CD4-positive, alpha-beta T cell treated with Interleukin-1 beta for 1 hour (primary cell): ENCODE data around the gene PCED1B.
A peak's percentile ranks its signal among the peaks of the same experiment; 100 is the strongest.
"Not testable (repeated sequence)": the region's sequence is repeated elsewhere in the genome, so short reads cannot be mapped to it uniquely, and the experiment has no call there.

Source experiments
- DNase-seq, 2 donors: peaks; one replicate each; pipeline ENCODE4 v3.0.0-alpha.2; 2020 to 2022

PCED1B gene

DNA sequence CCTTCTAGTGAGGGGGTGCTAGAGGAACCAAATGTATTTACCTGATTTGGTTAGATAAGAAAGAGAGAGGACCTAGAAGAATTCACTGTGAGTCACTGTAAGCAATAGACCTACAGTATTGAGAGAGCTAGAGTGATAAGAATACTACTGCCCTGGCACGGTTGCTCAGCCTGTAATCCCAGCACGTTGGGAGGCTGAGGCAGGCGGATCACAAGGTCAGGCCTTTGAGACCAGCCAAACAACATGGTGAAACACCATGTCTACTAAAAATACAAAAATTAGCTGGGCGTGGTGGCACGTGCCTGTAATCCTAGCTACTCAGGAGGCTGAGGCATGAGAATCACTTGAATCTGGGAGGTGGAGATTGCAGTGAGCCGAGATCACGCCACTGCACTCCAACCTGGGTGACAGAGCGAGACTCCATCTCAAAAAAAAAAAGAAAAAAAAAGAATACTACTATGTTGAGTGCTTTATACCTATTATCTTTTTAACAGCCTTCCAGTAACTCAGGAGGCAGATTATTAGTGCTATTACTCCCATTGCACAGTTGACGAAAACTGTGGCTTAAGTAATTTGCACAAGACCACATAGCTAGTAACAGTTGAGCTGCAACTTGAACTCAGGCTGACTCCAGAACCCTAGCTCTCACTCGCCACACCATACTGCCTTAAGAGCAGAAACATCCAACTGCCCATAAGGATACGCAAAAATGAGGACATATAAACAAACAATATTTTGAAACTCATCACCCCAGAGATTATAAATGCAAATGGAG, 102.9 kb downstream of the PCED1B start:
- DNase-seq: not testable (repeated sequence)

DNA sequence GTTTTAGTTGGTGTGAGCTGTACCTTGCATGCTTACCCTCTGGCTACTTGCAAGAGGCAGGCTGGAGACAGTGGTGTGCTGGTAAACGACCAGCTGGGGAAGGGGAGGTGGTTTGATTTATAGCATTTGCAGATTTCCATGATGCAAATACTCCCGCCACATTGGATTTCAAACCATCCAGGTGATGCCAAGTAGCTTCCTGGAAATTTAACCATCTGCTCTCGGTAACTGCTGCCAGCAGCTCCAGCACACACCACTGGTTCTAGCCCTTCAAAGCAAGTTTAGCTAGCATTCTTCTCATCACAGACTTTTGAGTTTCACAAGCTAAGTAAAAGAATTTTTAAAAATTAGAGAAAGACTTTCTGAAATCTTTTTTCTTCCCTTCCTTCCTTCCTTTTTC, 104.8 kb downstream of the PCED1B start:
- no peak for DNase-seq

DNA sequence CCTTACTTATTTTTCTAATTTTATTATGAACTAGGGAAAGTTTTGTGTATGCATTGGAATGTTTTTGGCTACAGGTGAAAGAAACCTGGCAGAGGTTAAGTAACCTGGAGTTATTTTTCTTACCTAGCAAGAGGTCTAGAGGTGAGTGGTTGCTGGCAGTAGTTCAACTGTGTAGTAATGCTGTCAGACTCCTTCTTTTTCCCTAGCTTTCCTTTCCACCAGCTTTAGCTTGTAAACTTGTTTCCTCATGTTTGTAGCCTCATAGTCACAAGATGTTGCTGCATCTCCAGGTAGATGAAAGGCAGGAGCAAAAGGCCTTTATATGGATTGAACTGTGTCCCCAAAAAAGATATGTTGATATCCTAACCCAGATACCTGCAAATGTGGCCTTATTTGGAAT, 105.4 kb downstream of the PCED1B start:
- DNase-seq: no peak

DNA sequence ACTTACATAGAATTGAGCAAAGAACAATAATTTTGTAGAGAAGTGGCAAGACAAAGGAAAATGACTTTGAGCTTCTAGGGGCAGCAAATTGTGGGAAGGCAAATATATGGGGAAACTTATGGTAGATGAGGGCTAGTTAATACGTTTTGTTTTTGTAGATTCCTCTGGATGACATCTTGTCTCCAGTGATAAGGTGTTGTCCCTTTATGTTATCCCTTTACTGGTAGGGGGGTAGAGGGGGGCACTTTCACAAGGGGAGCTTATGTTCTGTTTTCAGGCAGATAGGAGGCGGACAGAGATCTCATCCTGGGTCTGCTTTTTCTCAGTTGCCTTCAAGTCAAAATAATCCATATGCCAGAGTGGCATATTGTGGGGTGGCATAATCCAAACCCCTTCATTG, 106.8 kb downstream of the PCED1B start:
- DNase-seq: no peak

DNA sequence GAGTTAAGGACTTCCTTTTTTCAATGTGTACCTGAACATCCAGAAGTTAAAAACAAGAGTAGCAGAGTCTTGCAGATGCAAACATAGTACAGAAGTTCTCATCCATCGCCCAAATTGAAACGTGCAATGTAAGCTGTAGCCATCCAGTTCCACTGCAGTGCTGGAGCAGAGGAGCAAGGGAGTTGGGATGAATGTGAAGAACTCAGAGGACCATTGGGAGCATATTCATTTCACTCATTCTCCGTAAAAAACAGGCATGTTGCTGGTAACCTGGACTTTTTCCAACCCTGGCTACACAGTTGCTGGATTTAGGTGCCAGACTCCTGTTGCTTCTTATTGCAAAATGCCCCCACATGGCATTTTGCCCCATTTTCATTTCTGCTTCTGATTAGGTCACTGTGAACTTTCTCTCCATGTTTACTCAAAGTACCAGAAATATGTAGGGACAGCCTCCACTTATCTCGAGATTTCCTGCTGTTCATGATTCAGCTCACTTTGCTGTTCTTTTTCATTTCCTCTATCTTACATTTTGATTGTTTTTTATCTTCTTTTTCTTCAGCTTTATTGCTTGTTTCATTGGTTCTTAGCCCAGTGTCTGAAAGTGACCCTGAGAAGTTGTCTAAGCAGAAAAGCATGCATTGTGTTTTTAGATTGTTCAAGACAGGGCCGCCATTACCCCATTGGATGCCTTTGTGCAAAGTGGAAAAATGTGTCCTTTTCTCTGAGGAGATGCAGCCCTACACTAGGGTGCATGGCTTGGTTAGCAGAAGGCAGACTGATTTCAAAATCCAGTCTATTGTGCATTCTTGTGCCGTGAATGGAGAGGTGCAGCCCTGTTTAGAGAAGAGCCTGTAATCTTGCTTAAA, 109.4 kb downstream of the PCED1B start:
- DNase-seq: no peak

DNA sequence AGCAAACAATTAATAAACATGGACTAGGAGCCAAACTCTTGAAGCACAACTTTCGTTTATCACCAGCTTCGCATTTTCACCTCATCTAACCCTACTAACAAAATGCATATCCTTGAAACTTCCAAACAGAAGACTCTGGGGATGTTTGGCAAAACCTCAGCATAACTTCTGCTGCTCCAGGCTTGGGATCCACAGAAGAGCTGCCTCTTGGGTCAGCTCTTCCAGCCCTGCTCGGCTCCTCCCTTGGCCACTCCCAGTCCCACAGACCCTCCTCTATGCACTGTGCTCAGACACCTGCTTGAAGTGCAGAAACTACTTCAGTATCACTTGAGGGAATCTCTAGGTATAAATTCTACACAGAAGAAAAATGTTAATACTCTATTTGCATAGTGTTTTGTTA, 110.3 kb downstream of the PCED1B start:
- no peak for DNase-seq

DNA sequence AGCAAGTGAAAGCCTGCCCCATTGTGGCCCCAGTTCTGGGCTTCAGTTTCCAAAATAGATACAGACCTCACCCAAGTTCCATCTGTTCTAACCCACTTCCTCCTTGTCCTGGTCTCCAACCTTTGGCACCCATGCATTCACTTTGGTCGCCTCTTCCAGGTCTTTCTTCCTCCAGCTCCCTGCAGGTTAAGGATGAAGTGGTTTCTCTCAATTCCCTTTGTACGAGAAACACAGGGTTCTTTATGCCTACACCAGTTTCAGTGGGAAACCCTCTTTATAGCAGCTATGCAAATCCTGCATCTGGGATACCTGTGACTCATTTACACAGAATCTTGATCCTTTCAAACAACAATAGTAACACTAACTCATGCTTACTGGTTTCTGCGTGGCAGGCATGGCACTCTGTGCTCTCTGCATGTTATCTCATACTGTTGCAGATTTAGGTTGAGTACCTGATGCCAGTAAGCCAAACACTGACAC, 110.9 kb downstream of the PCED1B start:
- DNase-seq: no peak

DNA sequence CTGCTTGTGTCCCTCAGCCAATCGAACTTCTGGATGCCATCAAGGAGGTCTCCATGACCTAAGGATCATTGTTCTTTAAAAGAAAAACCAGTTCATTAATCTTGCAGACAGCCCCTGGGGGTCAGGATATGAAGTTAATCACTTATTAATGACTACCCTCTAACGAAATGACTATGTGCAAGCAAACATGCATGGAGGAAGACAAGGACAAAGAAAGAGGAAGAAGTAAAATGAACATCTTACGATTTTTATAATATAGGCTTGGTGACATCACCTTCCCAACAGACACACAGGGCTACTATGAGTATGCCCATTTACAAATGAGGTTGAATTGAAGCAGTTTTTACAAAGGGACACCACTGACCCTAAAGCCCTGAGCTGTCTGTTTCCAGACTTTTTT, 111.5 kb downstream of the PCED1B start:
- DNase-seq: no peak

DNA sequence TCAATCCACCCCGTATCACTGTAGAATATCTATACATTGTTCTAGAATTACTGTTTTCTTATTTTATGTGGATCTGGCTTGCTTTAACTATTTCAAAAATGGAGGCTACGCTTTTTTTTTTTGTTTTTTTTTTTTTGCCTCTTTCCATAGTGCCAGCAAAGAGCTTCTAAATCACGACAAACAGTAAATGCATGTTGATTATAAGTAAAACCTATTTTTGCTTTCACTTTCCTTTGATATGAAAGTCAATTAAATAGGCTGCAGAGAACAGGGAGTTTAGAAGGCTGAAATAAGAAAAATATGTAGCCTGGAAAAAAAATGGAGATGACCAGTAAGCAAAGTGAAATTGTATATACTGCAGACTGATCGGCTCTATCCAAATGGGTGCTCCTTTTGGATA, 112.6 kb downstream of the PCED1B start:
- DNase-seq: no peak

DNA sequence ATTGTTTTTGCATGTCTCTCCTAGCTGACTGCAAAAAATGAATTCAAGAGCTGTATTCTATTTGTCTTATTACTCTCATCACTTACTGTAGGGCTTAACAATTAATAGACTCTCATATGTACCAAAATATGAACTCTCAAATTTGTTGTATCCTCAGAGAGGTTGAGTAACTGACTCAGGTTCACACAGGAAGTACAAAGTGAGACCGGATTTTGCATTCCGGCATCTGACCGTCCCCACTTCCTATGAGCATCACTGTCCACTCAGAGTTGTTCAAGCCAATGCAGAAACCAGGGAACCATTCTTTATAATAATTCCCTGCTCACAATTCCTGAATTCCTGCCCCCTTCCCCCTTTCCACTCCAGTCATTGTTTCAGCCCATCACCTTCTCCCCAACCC, 113.6 kb downstream of the PCED1B start:
- DNase-seq: peak in 1 of 2 donors; percentile 36

DNA sequence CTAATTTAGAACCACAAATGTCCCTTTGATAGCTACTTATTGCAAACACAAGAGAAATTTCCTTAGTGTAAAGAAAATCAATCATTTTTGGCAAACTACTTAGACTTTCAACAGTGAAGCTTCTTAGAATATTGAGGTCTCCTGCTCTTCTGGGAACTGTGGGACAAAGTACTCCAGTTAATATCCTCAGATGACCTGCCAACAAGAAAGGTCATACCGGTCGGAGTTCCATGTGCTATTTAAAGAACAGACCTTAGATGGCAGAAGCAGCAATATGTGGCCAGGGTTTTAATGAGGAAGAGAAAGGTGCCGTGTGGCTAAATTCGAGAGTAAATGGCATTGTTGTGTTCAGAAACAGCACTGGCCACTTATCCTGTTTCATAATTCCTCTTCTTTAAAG, 115.1 kb downstream of the PCED1B start:
- no peak for DNase-seq

DNA sequence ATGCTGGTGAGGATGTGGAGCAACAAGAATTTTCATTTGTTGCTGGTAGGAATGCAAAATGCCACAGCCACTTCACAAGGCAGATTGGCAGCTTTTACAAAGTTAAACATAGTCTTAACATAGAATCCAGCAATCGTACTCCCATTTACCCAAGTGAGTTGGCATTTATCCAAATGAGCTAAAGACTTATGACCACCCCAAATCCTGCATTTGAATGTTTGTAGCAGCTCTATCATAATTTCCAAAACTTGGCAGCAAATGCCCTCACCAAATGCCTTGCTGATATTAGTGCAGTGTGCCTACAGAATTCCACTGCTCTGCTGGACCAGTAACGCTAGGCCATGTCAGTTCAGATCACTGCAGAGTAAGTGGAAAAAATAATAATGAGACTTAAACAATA, 121.0 kb downstream of the PCED1B start:
- no peak for DNase-seq

DNA sequence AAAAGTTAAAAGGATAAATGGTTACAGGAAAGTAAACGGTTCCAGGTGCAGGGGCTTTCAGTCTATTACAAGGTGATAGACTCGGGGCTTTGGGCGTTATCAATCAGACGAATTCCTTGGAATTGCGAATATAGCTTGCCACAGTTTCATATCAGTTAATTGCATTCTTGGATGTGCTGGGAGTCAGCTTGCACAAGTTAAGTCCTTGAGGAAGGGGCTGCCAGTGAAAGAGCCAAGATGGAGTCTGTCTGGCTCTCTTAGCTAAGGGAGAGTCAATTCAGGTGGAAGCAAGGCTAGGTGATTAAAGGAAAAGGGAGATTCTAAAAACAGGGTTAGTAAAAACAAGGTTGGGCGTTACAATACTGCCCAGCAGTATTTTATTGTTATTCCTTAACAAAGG, 121.8 kb downstream of the PCED1B start:
- not testable (repeated sequence) for DNase-seq

DNA sequence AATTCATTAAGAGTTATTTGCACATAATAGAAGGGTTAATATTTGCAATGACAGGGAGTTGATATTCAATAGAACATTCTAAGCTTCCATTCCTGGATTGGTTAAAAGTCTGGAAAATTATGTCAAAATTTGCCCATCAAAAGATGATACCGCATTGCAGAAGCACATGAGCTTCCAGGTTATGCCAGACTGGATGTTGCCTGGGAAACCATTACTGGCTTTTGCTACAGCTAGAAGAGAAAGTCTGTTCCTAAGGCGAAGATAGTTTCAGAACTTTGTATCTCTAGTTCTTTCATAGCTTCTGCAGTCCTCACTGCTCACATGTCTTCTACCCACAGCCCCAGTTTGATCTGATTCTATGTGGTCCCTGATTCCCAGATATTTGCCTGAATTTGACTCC, 122.8 kb downstream of the PCED1B start:
- DNase-seq: no peak

DNA sequence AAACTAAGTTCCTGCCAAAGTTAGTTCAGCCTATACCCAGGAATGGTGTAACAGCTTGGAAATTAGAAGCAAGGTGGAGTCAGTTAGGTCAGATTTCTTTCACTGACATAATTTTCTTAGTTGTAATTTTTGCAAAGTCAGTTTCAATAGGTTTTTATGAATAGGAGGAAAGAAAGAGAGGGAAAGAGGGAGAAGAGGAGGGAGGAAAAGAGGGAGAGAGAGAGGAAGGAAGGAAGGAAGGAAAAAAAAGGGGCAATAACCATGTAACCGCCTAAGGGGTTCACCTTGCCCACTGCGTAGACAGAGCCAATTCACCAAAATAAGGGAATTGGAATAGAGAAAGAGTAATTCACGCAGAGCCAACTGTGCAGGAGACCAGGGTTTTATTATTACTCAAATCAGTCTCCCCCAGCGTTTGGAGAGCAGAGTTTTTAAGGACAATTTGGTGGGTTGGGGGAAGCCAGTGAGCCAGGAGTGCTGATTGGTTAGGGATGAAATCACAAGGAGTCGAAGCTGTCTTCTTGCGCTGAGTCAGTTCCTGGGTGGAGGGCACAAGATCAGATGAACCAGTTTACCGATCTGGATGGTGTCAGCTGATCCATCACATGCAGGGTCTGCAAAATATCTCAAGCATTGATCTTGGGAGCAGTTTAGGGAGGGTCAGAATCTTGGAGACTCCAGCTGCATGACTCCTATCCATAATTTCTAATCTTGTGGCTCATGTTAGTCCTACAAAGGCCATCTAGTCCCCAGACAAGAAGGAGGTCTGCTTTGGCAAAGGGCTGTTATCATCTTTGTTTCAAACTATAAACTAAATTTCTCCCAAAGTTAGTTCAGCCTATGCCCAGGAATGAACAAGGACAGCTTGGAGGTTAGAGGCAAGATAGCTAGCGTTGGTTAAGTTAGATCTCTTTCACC, 126.4 kb downstream of the PCED1B start:
- DNase-seq: no peak

DNA sequence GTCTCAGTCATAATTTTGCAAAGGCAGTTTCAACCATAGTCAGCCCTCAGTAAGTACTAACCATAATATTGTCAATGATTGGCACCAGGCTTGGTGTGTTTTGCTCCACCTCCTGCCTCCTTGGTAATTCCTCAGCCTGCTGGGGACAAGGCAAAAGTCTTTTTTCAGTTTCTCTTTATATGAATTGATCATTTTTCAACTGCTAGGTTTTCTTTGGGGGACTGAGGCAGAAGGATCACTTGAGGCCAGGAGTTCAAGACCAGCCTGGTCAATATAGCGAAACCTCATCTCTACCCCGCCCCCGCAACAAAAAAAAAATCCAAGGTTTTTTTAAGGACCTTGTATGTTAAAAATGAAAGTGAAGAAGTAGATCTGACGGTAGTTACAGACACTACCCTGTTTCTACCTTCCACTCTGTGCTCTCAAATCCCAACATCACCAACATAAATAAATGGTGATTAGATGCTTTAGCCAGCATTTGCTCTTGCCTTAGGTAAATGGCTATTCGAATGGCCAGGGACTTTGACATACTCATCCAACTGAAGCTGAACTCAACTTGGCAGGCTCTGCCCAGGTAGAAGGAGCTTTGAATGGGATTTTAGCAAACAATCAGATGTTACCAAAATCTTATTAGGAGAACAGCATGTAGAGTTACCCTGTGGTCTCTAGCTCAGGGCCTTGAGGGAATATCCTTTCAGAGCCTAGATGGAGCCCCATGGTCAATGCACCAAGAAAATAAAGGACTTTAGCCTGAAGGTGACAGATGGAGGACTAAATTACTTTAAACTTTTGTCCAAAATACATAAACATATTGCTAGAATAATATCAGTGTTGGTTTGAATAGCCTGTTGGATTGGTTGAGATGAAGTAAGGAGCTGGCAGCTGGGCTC, 127.3 kb downstream of the PCED1B start:
- no peak for DNase-seq

DNA sequence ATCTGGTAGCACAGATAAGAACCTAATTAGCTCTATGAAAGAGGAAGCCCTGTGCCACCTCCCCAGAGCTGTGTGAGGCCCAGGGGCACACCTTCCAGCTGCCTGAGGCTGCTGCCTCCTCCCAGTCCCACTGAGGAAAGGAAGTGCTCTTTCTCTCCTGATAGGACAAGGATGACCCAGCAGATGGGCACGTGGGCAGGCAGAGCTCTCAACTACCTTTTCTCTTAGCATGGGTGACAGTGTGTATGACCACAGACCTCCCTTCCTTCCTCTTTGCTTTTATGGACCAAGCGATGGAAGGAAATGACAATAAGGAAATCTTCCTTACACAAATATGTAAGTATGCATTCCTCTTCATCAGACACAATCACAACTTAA, 127.9 kb downstream of the PCED1B start:
- peak; percentile 60 to 68 for DNase-seq

DNA sequence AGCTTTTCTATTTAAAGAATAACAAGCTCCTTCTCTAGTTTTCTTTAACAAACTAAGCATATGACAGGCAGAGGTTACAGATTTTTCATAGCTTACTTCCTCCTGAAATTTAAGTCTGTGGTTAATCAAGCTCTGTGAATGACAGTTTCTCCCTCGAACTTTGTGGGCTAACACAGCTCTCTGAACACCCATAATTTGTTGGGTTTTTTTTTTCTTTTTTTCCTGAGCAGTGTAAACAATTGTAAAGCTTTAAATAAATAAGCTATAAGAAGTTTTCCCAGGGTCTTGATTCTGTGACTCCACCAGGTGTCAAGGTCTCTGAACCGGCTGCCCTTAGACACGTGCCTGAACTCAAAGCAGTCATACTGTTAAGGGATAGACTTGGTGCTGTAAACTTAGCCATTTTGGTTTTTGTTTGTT, 128.4 kb downstream of the PCED1B start:
- DNase-seq: peak in 1 of 2 donors; percentile 34

DNA sequence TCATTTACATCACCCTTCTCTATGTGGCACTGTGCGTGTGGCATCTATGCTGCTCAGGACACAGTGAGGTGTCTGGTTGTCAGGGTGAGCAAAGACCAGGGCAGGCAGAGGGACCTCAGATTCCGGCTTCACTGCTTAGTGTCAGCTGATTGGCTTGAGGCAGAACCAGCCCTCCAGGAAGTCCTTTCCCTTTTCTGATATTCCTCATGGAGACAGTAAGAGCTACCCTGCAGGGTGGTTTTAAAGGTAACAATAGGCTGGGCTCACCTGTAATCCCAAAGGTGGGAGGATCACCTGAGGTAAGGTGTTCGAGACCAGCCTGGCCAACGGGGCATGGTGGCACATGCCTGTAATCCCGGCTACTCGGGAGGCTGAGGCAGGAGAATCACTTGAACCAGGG, 129.6 kb downstream of the PCED1B start:
- DNase-seq: no peak

DNA sequence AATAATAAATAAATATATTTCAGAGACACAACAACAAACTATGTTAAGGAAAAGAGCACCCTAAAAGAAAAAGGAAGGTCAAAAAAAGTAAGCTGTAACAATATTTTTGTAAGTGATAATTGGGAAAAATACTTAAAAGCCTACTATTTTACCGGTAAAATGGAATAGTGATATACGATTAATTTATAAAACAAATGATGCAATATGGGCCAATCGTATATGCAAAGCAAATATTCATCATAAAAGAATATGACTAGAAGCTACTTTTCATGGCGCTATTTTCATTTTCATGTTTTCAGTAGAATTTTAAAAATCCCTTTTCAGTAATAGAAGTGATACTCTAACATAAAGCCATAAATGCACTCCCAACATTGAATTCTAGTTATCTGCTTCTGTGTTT, 131.4 kb downstream of the PCED1B start:
- no peak for DNase-seq

DNA sequence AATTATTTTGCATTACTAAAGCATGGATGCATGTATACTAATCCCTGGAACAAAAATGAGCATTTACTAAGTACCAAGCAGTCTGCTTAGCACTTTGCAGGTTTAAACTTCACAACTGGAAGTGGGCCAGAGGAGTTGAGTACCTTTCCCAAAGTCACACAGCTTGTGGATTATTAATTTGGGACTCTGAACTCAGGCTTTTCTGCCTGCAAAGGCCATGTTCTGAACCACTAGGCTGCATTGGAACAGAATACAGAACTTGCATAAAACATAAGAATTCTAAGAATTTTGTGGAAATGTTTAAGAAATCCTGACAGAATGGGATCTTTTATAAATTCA, 133.2 kb downstream of the PCED1B start:
- DNase-seq: no peak

DNA sequence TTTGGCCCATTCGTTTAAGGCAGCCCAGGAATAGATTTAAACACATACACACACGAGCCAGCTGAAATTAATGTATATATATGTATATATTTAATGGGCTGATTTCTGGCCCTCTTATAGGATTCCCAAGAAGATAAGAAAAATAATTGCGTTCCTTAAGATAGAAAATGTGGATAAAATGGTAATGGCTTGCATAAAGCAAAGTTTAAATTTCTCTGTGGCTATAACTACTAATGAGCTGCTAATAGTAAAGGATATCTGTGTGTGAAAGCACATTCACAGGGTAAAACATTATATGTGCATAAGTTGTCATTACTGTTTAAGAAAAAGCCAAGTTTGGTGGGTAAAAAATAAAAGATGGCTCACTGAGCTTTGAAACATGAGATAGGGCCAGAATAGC, 134.0 kb downstream of the PCED1B start:
- no peak for DNase-seq
